ENCODE data around the gene PLCG1.

PLCG1 gene

GRCh38 chr20:41162396-41162795 is 25.1 kb downstream of the PLCG1 start:
- ATAC-seq: no peak

DNA sequence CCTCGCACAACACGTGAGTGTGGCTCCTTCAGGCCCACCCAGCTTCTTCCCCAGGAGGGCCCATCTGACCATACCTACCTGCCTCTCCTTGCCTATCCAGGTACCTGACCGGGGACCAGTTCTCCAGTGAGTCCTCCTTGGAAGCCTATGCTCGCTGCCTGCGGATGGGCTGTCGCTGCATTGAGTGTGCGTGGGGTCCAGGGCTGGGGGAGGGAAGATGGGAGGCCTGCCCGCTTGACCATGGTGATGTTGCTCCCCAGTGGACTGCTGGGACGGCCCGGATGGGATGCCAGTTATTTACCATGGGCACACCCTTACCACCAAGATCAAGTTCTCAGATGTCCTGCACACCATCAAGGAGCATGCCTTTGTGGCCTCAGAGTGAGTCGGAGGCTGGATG is 26.5 kb downstream of the PLCG1 start:
- TF ChIP-seq GLIS3 (CRISPR knock-in tag; IDR thresholded peaks at IDR 0.05) (no peak), ISL1 (CRISPR knock-in tag; IDR thresholded peaks at IDR 0.05) (no peak), ESRRG (CRISPR knock-in tag; IDR thresholded peaks at IDR 0.05) (no peak), TCF4 (CRISPR knock-in tag; IDR thresholded peaks at IDR 0.05; ENCODE audit: borderline replicate concordance) (no peak), ZFP3 (CRISPR knock-in tag; IDR thresholded peaks at IDR 0.05) (no peak), RARB (CRISPR knock-in tag; IDR thresholded peaks at IDR 0.05) (no peak), PPARA (CRISPR knock-in tag; IDR thresholded peaks at IDR 0.05; ENCODE audit: borderline replicate concordance) (no peak), ARNTL (CRISPR knock-in tag; IDR thresholded peaks at IDR 0.05; ENCODE audit: borderline replicate concordance, low read depth) (no peak), ZNF70 (CRISPR knock-in tag; IDR thresholded peaks at IDR 0.05) (no peak), CSDC2 (CRISPR knock-in tag; IDR thresholded peaks at IDR 0.05) (no peak), ZFP30 (CRISPR knock-in tag; IDR thresholded peaks at IDR 0.05) (no peak)
- TF ChIP-seq, protein P1, sequence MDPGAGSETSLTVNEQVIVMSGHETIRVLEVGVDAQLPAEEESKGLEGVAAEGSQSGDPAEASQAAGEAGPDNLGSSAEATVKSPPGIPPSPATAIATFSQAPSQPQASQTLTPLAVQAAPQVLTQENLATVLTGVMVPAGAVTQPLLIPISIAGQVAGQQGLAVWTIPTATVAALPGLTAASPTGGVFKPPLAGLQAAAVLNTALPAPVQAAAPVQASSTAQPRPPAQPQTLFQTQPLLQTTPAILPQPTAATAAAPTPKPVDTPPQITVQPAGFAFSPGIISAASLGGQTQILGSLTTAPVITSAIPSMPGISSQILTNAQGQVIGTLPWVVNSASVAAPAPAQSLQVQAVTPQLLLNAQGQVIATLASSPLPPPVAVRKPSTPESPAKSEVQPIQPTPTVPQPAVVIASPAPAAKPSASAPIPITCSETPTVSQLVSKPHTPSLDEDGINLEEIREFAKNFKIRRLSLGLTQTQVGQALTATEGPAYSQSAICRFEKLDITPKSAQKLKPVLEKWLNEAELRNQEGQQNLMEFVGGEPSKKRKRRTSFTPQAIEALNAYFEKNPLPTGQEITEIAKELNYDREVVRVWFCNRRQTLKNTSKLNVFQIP (CRISPR knock-in tag; IDR thresholded peaks at IDR 0.05; ENCODE audit: borderline replicate concordance, low read depth): no peak
- TF ChIP-seq, protein P2, sequence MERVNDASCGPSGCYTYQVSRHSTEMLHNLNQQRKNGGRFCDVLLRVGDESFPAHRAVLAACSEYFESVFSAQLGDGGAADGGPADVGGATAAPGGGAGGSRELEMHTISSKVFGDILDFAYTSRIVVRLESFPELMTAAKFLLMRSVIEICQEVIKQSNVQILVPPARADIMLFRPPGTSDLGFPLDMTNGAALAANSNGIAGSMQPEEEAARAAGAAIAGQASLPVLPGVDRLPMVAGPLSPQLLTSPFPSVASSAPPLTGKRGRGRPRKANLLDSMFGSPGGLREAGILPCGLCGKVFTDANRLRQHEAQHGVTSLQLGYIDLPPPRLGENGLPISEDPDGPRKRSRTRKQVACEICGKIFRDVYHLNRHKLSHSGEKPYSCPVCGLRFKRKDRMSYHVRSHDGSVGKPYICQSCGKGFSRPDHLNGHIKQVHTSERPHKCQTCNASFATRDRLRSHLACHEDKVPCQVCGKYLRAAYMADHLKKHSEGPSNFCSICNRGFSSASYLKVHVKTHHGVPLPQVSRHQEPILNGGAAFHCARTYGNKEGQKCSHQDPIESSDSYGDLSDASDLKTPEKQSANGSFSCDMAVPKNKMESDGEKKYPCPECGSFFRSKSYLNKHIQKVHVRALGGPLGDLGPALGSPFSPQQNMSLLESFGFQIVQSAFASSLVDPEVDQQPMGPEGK (CRISPR knock-in tag; IDR thresholded peaks at IDR 0.05; ENCODE audit: borderline replicate concordance): no peak
- ATAC-seq: no peak

More at GRCh38 chr20:41162396-41162795, 25.1 kb downstream of the PLCG1 start:
- TF ChIP-seq ZFP3 (CRISPR knock-in tag; IDR thresholded peaks at IDR 0.05) (no peak), ESRRG (CRISPR knock-in tag; IDR thresholded peaks at IDR 0.05) (no peak), ZNF565 (CRISPR knock-in tag; conservative IDR thresholded peaks at IDR 0.05; ENCODE audit: low read depth) (no peak), RARB (CRISPR knock-in tag; IDR thresholded peaks at IDR 0.05) (no peak), SNAI2 (CRISPR knock-in tag; IDR thresholded peaks at IDR 0.05) (no peak), TSHZ2 (CRISPR knock-in tag; IDR thresholded peaks at IDR 0.05) (no peak), GLIS3 (CRISPR knock-in tag; IDR thresholded peaks at IDR 0.05) (no peak), ZNF8 (CRISPR knock-in tag; IDR thresholded peaks at IDR 0.05) (no peak), ARNTL (CRISPR knock-in tag; IDR thresholded peaks at IDR 0.05; ENCODE audit: borderline replicate concordance, low read depth) (no peak), ISL1 (CRISPR knock-in tag; IDR thresholded peaks at IDR 0.05) (no peak), CSDC2 (CRISPR knock-in tag; IDR thresholded peaks at IDR 0.05) (no peak), ZFP30 (CRISPR knock-in tag; IDR thresholded peaks at IDR 0.05) (no peak), BACH2 (CRISPR knock-in tag; IDR thresholded peaks at IDR 0.05; ENCODE audit: borderline replicate concordance) (no peak)
- TF ChIP-seq, protein P2 (CRISPR knock-in tag; IDR thresholded peaks at IDR 0.05; ENCODE audit: borderline replicate concordance): no peak
- TF ChIP-seq, protein P1 (CRISPR knock-in tag; IDR thresholded peaks at IDR 0.05; ENCODE audit: borderline replicate concordance, low read depth): no peak

All from SK-N-SH treated with all-trans-retinoic acid at 6 μM for 48 hours (cell line).